ENCODE data around the gene RTP5.

Gene RTP5

GRCh38 chr2:241877989-241878970 lies 8.8 kb downstream of the RTP5 start:
- H3K36me3 ChIP-seq (ENCODE audit: control insufficient read depth in 5 of 5, insufficient read depth in 5 of 5, low read length in 5 of 5), result no peaks in the 10 kb centered on the region
- H3K4me1 ChIP-seq (ENCODE audit: control insufficient read depth in 5 of 5, insufficient read depth in 5 of 5, low read length in 5 of 5), result peaks cover 7 to 33% (median 26%) of the 10 kb centered on the region in 5 donors
- H3K4me3 ChIP-seq (ENCODE audit: low read depth in 1 of 5, low read length in 5 of 5), result no peak overlapping the region
- H3K9ac ChIP-seq (ENCODE audit: low read length in 5 of 5), result no peak overlapping the region
- no peaks in the 10 kb centered on the region for H3K9me3 ChIP-seq (ENCODE audit: control insufficient read depth in 5 of 5, low read length in 5 of 5)
- no peaks in the 10 kb centered on the region for H3K27me3 ChIP-seq (ENCODE audit: control insufficient read depth in 5 of 5, insufficient read depth in 4 of 5, low read length in 5 of 5)
- no peak overlapping the region for H3K27ac ChIP-seq (ENCODE audit: low read depth, low read length)

- Histone ChIP-seq H3K36me3 (ENCODE audit: control insufficient read depth in 5 of 5, insufficient read depth in 5 of 5, low read length in 5 of 5) (no peaks in the 10 kb centered on the region), H3K4me3 (ENCODE audit: low read depth in 1 of 5, low read length in 5 of 5) (no peak overlapping the region), H3K27ac (ENCODE audit: low read depth, low read length) (no peak overlapping the region), H3K4me1 (ENCODE audit: control insufficient read depth in 5 of 5, insufficient read depth in 5 of 5, low read length in 5 of 5) (peaks cover 7 to 33% (median 26%) of the 10 kb centered on the region in 5 donors), H3K9ac (ENCODE audit: low read length in 5 of 5) (no peak overlapping the region), H3K9me3 (ENCODE audit: control insufficient read depth in 5 of 5, low read length in 5 of 5) (no peaks in the 10 kb centered on the region), H3K27me3 (ENCODE audit: control insufficient read depth in 5 of 5, insufficient read depth in 4 of 5, low read length in 5 of 5) (no peaks in the 10 kb centered on the region)
Observed at GRCh38 chr2:241879326-241879725, 9.8 kb downstream of the RTP5 start.

GRCh38 chr2:241880311-241881073 lies 11.0 kb downstream of the RTP5 start:
- H3K27me3 ChIP-seq (ENCODE audit: control insufficient read depth in 5 of 5, insufficient read depth in 4 of 5, low read length in 5 of 5), result no peaks in the 10 kb centered on the region
- H3K36me3 ChIP-seq (ENCODE audit: control insufficient read depth in 5 of 5, insufficient read depth in 5 of 5, low read length in 5 of 5), result no peaks in the 10 kb centered on the region
- peaks cover 7 to 33% (median 26%) of the 10 kb centered on the region in 5 donors for H3K4me1 ChIP-seq (ENCODE audit: control insufficient read depth in 5 of 5, insufficient read depth in 5 of 5, low read length in 5 of 5)
- H3K27ac ChIP-seq (ENCODE audit: low read depth, low read length), result peak overlapping the region; percentile 23
- peak overlapping the region in 1 of 5 donors; percentile 59 for H3K9ac ChIP-seq (ENCODE audit: low read length in 5 of 5)
- H3K4me3 ChIP-seq (ENCODE audit: low read depth in 1 of 5, low read length in 5 of 5), result peak overlapping the region; percentile 65 to 82 (median 71)
- H3K9me3 ChIP-seq (ENCODE audit: control insufficient read depth in 5 of 5, low read length in 5 of 5), result no peaks in the 10 kb centered on the region

GRCh38 chr2:241882091-241882625 lies 12.6 kb downstream of the RTP5 start:
- Histone ChIP-seq H3K9ac (ENCODE audit: low read length in 5 of 5) (peak overlapping the region in 2 of 5 donors; percentile 46 to 53), H3K27me3 (ENCODE audit: control insufficient read depth in 5 of 5, insufficient read depth in 4 of 5, low read length in 5 of 5) (no peaks in the 10 kb centered on the region), H3K4me1 (ENCODE audit: control insufficient read depth in 5 of 5, insufficient read depth in 5 of 5, low read length in 5 of 5) (peaks cover 7 to 44% (median 26%) of the 10 kb centered on the region in 5 donors), H3K4me3 (ENCODE audit: low read depth in 1 of 5, low read length in 5 of 5) (peak overlapping the region; percentile 31 to 77 (median 52)), H3K9me3 (ENCODE audit: control insufficient read depth in 5 of 5, low read length in 5 of 5) (peaks cover 0 to 6% (median 3%) of the 10 kb centered on the region in 5 donors), H3K27ac (ENCODE audit: low read depth, low read length) (peak overlapping the region; percentile 17), H3K36me3 (ENCODE audit: control insufficient read depth in 5 of 5, insufficient read depth in 5 of 5, low read length in 5 of 5) (peaks cover 0 to 4% (median 0%) of the 10 kb centered on the region in 5 donors)

- Histone ChIP-seq H3K9ac (ENCODE audit: low read length in 5 of 5) (no peak overlapping the region), H3K4me1 (ENCODE audit: control insufficient read depth in 5 of 5, insufficient read depth in 5 of 5, low read length in 5 of 5) (peaks cover 7 to 39% (median 21%) of the 10 kb centered on the region in 5 donors), H3K9me3 (ENCODE audit: control insufficient read depth in 5 of 5, low read length in 5 of 5) (peaks cover 0 to 7% (median 4%) of the 10 kb centered on the region in 5 donors), H3K4me3 (ENCODE audit: low read depth in 1 of 5, low read length in 5 of 5) (no peak overlapping the region), H3K27ac (ENCODE audit: low read depth, low read length) (no peak overlapping the region), H3K27me3 (ENCODE audit: control insufficient read depth in 5 of 5, insufficient read depth in 4 of 5, low read length in 5 of 5) (no peaks in the 10 kb centered on the region), H3K36me3 (ENCODE audit: control insufficient read depth in 5 of 5, insufficient read depth in 5 of 5, low read length in 5 of 5) (peaks cover 0 to 5% (median 0%) of the 10 kb centered on the region in 5 donors)
Observed at GRCh38 chr2:241884951-241885290, 15.4 kb downstream of the RTP5 start.

GRCh38 chr2:241885291-241885945 lies 15.9 kb downstream of the RTP5 start:
- Histone ChIP-seq H3K4me3 (ENCODE audit: low read depth in 1 of 5, low read length in 5 of 5) (no peak overlapping the region), H3K4me1 (ENCODE audit: control insufficient read depth in 5 of 5, insufficient read depth in 5 of 5, low read length in 5 of 5) (peaks cover 7 to 39% (median 21%) of the 10 kb centered on the region in 5 donors), H3K9me3 (ENCODE audit: control insufficient read depth in 5 of 5, low read length in 5 of 5) (peaks cover 0 to 7% (median 4%) of the 10 kb centered on the region in 5 donors), H3K27ac (ENCODE audit: low read depth, low read length) (no peak overlapping the region), H3K27me3 (ENCODE audit: control insufficient read depth in 5 of 5, insufficient read depth in 4 of 5, low read length in 5 of 5) (no peaks in the 10 kb centered on the region), H3K9ac (ENCODE audit: low read length in 5 of 5) (no peak overlapping the region), H3K36me3 (ENCODE audit: control insufficient read depth in 5 of 5, insufficient read depth in 5 of 5, low read length in 5 of 5) (peaks cover 0 to 5% (median 0%) of the 10 kb centered on the region in 5 donors)

GRCh38 chr2:241885946-241886643 lies 16.6 kb downstream of the RTP5 start:
- no peaks in the 10 kb centered on the region for H3K27me3 ChIP-seq (ENCODE audit: control insufficient read depth in 5 of 5, insufficient read depth in 4 of 5, low read length in 5 of 5)
- no peak overlapping the region for H3K9ac ChIP-seq (ENCODE audit: low read length in 5 of 5)
- H3K4me3 ChIP-seq (ENCODE audit: low read depth in 1 of 5, low read length in 5 of 5), result no peak overlapping the region
- peaks cover 3 to 34% (median 17%) of the 10 kb centered on the region in 5 donors for H3K4me1 ChIP-seq (ENCODE audit: control insufficient read depth in 5 of 5, insufficient read depth in 5 of 5, low read length in 5 of 5)
- H3K9me3 ChIP-seq (ENCODE audit: control insufficient read depth in 5 of 5, low read length in 5 of 5), result peaks cover 0 to 7% (median 4%) of the 10 kb centered on the region in 5 donors
- no peak overlapping the region for H3K27ac ChIP-seq (ENCODE audit: low read depth, low read length)
- peaks cover 0 to 5% (median 0%) of the 10 kb centered on the region in 5 donors for H3K36me3 ChIP-seq (ENCODE audit: control insufficient read depth in 5 of 5, insufficient read depth in 5 of 5, low read length in 5 of 5)

- H3K9me3 ChIP-seq (ENCODE audit: control insufficient read depth in 5 of 5, low read length in 5 of 5), result peaks cover 0 to 7% (median 4%) of the 10 kb centered on the region in 5 donors
- H3K4me1 ChIP-seq (ENCODE audit: control insufficient read depth in 5 of 5, insufficient read depth in 5 of 5, low read length in 5 of 5), result peaks cover 2 to 25% (median 10%) of the 10 kb centered on the region in 5 donors
- H3K27me3 ChIP-seq (ENCODE audit: control insufficient read depth in 5 of 5, insufficient read depth in 4 of 5, low read length in 5 of 5), result peaks cover 0 to 3% (median 0%) of the 10 kb centered on the region in 5 donors
- H3K36me3 ChIP-seq (ENCODE audit: control insufficient read depth in 5 of 5, insufficient read depth in 5 of 5, low read length in 5 of 5), result peaks cover 0 to 5% (median 0%) of the 10 kb centered on the region in 5 donors
- no peak overlapping the region for H3K4me3 ChIP-seq (ENCODE audit: low read depth in 1 of 5, low read length in 5 of 5)
- no peak overlapping the region for H3K27ac ChIP-seq (ENCODE audit: low read depth, low read length)
- no peak overlapping the region for H3K9ac ChIP-seq (ENCODE audit: low read length in 5 of 5)
Observed at GRCh38 chr2:241886840-241887447, 17.4 kb downstream of the RTP5 start.
